GM12891 (cell line): Measurements from ENCODE around the gene CASS4.

Experiments used
- PAX5 ChIP-seq: IDR thresholded peaks from 2 replicates; pipeline ENCODE4 v1.6.1; 2011; ENCODE audit warnings: low read length, moderate library complexity, mild to moderate bottlenecking; ENCODE audit not compliant: insufficient read depth, severe bottlenecking
- POLR2A ChIP-seq: IDR thresholded peaks from 2 replicates; pipeline ENCODE4 v1.6.1; 2011; ENCODE audit warnings: low read depth, low read length, control low read depth
- POLR2AphosphoS5 ChIP-seq: IDR thresholded peaks from 2 replicates; pipeline ENCODE4 v1.6.1; 2011; ENCODE audit warnings: low read depth, low read length, control low read depth
- POU2F2 ChIP-seq: IDR thresholded peaks from 2 replicates; pipeline ENCODE4 v1.6.1; 2011; ENCODE audit warnings: low read depth, mild to moderate bottlenecking, control low read depth, low read length, moderate library complexity
- SPI1 ChIP-seq: IDR thresholded peaks from 2 replicates; pipeline ENCODE4 v1.6.1; 2011; ENCODE audit warnings: low read depth, low read length, control low read depth
- TAF1 ChIP-seq: IDR thresholded peaks from 2 replicates; pipeline ENCODE4 v1.6.1; 2011; ENCODE audit warnings: low read depth, low read length, control low read depth

DNA sequence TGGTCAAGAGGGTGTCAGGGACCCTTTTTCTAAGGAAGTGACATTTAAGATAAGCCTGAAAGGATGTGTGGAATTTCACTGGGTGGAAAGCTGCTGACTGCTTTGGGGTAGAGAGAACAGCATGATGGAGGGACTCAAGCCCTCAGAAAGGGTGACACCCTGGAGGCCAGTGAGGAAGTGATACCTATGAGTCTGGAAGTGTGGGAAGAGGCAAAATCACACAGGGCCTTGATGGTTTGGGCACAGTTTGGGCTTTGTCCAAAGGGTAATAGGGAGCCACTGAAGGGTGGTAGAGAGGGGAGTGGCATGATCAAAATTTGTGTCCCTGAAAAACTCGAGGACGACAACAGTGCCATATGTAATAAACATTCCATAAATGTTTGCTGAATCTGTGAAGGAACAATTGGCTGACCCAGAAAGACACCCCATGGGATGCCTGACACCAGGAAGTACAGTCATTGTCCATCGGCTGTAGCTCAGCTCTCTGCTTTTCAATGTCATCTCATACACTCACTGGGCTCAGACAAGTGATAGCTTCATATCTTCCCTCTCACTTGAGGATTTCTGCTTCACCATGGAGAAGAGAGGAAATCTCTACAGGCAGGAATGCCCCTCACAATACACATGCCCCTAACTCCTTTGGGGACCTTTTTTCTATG is 21.3 kb downstream of the CASS4 start:
- TF ChIP-seq POLR2AphosphoS5 (no peak), POLR2A (no peak), TAF1 (no peak), PAX5 (no peak), POU2F2 (no peak), SPI1 (peak; percentile 68)
